ENCODE results near the gene MOB2. TPM values are rescaled to one million over a fixed set of nuclear protein-coding genes. Genes with fewer than 3 reads are reported as not detected.

Gene MOB2
- total and polyA plus RNA-seq, 2 of the 13 experiments (the other 11 are each of a cell fraction or from before 2014, with no cell fraction given) = 21.8 to 27.7 TPM

- 29% methylated on average over 7 of the region's 18 CpGs for WGBS (ENCODE audit: low lambda C conversion rate)
- BruUV-seq (replicated peaks) = no TSS peak
- Histone ChIP-seq H2AFZ (ENCODE audit: low read length) (no peak overlapping the region), H3K4me1 (ENCODE audit: insufficient read depth, low read length) (no peaks in the 10 kb centered on the region), H3K27ac (ENCODE audit: extremely low read length, insufficient read depth, low read length) (no peak overlapping the region), H3K4me2 (ENCODE audit: low read depth, low read length) (no peak overlapping the region), H3K36me3 (replicated peaks in 1 of 2; ENCODE audit: control insufficient read depth in 1 of 2, insufficient read depth in 2 of 2, low read length in 2 of 2) (no peaks in the 10 kb centered on the region), H4K20me1 (ENCODE audit: insufficient read depth, low read length) (0 out of 2 replicates have a peak, but pooled peaks cover under 1% of the 10 kb centered on the region), H3K79me2 (ENCODE audit: insufficient read depth, low read length) (no peaks in the 10 kb centered on the region), H3K9ac (ENCODE audit: insufficient read depth, low read depth, low read length) (no peak overlapping the region), H3K4me3 (replicated peaks in 1 of 3; ENCODE audit: insufficient read depth in 1 of 3, low read depth in 2 of 3, low read length in 3 of 3) (no peak overlapping the region), H3K9me3 (ENCODE audit: low read length) (no peaks in the 10 kb centered on the region), H3K27me3 (ENCODE audit: control insufficient read depth in 1 of 2, insufficient read depth in 2 of 2, low read length in 2 of 2) (peaks cover 4 to 16% of the 10 kb centered on the region in 2 experiments; a peak in 3 of 5 replicates)
- ChIA-PET CTCF (ENCODE audit: low intra/inter-chr PET ratio, low total read pairs) (no interaction called here), POLR2A (no interaction called here)
- ATAC-seq (no peak), DNase-seq (ENCODE audit: low spot score) (no peak), FAIRE-seq (no peak)
- in situ Hi-C loops (cut with HindIII; ENCODE audit: extremely low pct_ligation_motif_present, low pct_unique_long_range_greater_than_20kb) (no loop called here), intact Hi-C loops (cut with micrococcal nuclease; ENCODE audit: unreplicated experiment) (no loop called here)
- TF ChIP-seq KLF9 (CRISPR knock-in tag; IDR thresholded peaks at IDR 0.05; ENCODE audit: low read depth) (no peak), CAMTA2 (CRISPR knock-in tag; IDR thresholded peaks at IDR 0.05; ENCODE audit: borderline replicate concordance) (no peak), WIZ (CRISPR knock-in tag; IDR thresholded peaks at IDR 0.05) (no peak), NFAT5 (CRISPR knock-in tag; IDR thresholded peaks at IDR 0.05) (no peak), EZH2 (conservative IDR thresholded peaks at IDR 0.05; ENCODE audit: low read depth, low read length) (no peak), DMTF1 (CRISPR knock-in tag; IDR thresholded peaks at IDR 0.05) (no peak), TERF1 (CRISPR knock-in tag; IDR thresholded peaks at IDR 0.05) (no peak), ZNF225 (CRISPR knock-in tag; IDR thresholded peaks at IDR 0.05) (no peak), ZNF235 (CRISPR knock-in tag; IDR thresholded peaks at IDR 0.05; ENCODE audit: borderline replicate concordance) (no peak), ZNF20 (CRISPR knock-in tag; IDR thresholded peaks at IDR 0.05) (no peak), KMT2A (CRISPR knock-in tag; IDR thresholded peaks at IDR 0.05) (no peak), THAP8 (CRISPR knock-in tag; IDR thresholded peaks at IDR 0.05; ENCODE audit: borderline replicate concordance) (no peak), ZBTB7A (CRISPR knock-in tag; IDR thresholded peaks at IDR 0.05) (no peak), IRF1 (CRISPR knock-in tag; IDR thresholded peaks at IDR 0.05; ENCODE audit: low read depth) (no peak)
These were observed 28.7 kb downstream of the MOB2 start for GRCh38 chr11:1457856-1458255.
